Mucosa of rectum (tissue), 2 donors: ENCODE results near the gene IMMP2L.

ENCODE experiments used
- H3K27ac ChIP-seq, 2 donors: one replicate each; pipeline ENCODE4 v1.7.0; 2013; ENCODE audit warnings: inconsistent platforms in 2 of 2, low read depth in 2 of 2, low read length in 2 of 2
- H3K27me3 ChIP-seq, 2 donors: one replicate each; pipeline ENCODE4 v1.7.0; 2013; ENCODE audit warnings: low read length in 2 of 2; ENCODE audit not compliant: control insufficient read depth in 2 of 2, insufficient read depth in 2 of 2
- H3K36me3 ChIP-seq, 2 donors: one replicate each; pipeline ENCODE4 v1.7.0; 2013; ENCODE audit warnings: low read length in 2 of 2; ENCODE audit not compliant: control insufficient read depth in 2 of 2, insufficient read depth in 2 of 2
- H3K4me1 ChIP-seq, 2 donors: one replicate each; pipeline ENCODE4 v1.7.0; 2013; ENCODE audit warnings: low read length in 2 of 2, mild to moderate bottlenecking in 1 of 2; ENCODE audit not compliant: control insufficient read depth in 2 of 2, insufficient read depth in 2 of 2
- H3K4me3 ChIP-seq, 2 donors: one replicate each; pipeline ENCODE4 v1.7.0; 2013; ENCODE audit warnings: low read length in 2 of 2
- H3K9ac ChIP-seq, 2 donors: one replicate each; pipeline ENCODE4 v1.7.0; 2013; ENCODE audit warnings: low read length in 2 of 2, low read depth in 1 of 2, mild to moderate bottlenecking in 1 of 2
- H3K9me3 ChIP-seq, 2 donors: one replicate each; pipeline ENCODE4 v1.7.0; 2013; ENCODE audit warnings: low read length in 2 of 2; ENCODE audit not compliant: control insufficient read depth in 2 of 2
- donor health status: healthy.
- donor health status: Normal muscosa, but diverticular disease.

Gene IMMP2L

GRCh38 chr7:111358915-111359314 lies 203.4 kb downstream of the IMMP2L start:
- H3K27me3 ChIP-seq, result no peaks in the 10 kb centered on the region
- no peaks in the 10 kb centered on the region for H3K36me3 ChIP-seq
- H3K9ac ChIP-seq, result no peak overlapping the region
- no peaks in the 10 kb centered on the region for H3K9me3 ChIP-seq
- H3K4me3 ChIP-seq, result no peak overlapping the region
- H3K27ac ChIP-seq, result no peak overlapping the region
- no peaks in the 10 kb centered on the region for H3K4me1 ChIP-seq

DNA sequence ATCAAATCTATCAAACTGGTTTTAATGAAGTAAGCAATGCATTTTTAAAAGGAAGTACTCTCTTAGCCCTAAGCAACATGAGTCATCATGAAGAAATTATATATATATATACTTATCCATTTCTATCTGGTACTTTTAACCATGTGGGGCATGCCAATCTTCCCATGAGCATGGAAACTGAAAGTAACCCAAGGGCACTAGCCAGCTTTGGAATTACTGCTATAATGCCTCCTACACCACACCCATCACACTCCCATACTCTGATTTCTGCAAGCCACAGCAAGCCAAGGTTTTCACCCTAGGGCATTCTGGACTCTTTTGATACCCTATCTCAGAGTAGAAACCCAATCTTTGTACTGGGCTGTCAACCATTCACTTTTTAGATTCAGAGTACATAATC lies 204.6 kb downstream of the IMMP2L start:
- no peaks in the 10 kb centered on the region for H3K4me1 ChIP-seq
- H3K9ac ChIP-seq, result no peak overlapping the region
- no peaks in the 10 kb centered on the region for H3K9me3 ChIP-seq
- no peaks in the 10 kb centered on the region for H3K36me3 ChIP-seq
- H3K27me3 ChIP-seq, result no peaks in the 10 kb centered on the region
- H3K27ac ChIP-seq, result no peak overlapping the region
- H3K4me3 ChIP-seq, result no peak overlapping the region

- Histone ChIP-seq H3K4me3 (no peak overlapping the region), H3K9ac (no peak overlapping the region), H3K27me3 (no peaks in the 10 kb centered on the region), H3K9me3 (no peaks in the 10 kb centered on the region), H3K27ac (no peak overlapping the region), H3K4me1 (no peaks in the 10 kb centered on the region), H3K36me3 (no peaks in the 10 kb centered on the region)
Observed at GRCh38 chr7:111356941-111357340, 205.4 kb downstream of the IMMP2L start.

- H3K4me3 ChIP-seq, result no peak overlapping the region
- H3K9me3 ChIP-seq, result no peaks in the 10 kb centered on the region
- no peaks in the 10 kb centered on the region for H3K27me3 ChIP-seq
- H3K36me3 ChIP-seq, result no peaks in the 10 kb centered on the region
- H3K27ac ChIP-seq, result no peak overlapping the region
- no peak overlapping the region for H3K9ac ChIP-seq
- H3K4me1 ChIP-seq, result no peaks in the 10 kb centered on the region
Observed at GRCh38 chr7:111352319-111352718, 210.0 kb downstream of the IMMP2L start.

- Histone ChIP-seq H3K36me3 (no peaks in the 10 kb centered on the region), H3K9ac (no peak overlapping the region), H3K4me1 (no peaks in the 10 kb centered on the region), H3K27ac (no peak overlapping the region), H3K9me3 (peaks cover 0 to 10% of the 10 kb centered on the region in 2 donors), H3K4me3 (no peak overlapping the region), H3K27me3 (no peaks in the 10 kb centered on the region)
Observed at GRCh38 chr7:111346219-111346618, 216.1 kb downstream of the IMMP2L start.

GRCh38 chr7:111343017-111343416 lies 219.3 kb downstream of the IMMP2L start:
- no peaks in the 10 kb centered on the region for H3K36me3 ChIP-seq
- peaks cover 0 to 10% of the 10 kb centered on the region in 2 donors for H3K9me3 ChIP-seq
- no peaks in the 10 kb centered on the region for H3K27me3 ChIP-seq
- H3K4me1 ChIP-seq, result no peaks in the 10 kb centered on the region
- no peak overlapping the region for H3K9ac ChIP-seq
- no peak overlapping the region for H3K27ac ChIP-seq
- H3K4me3 ChIP-seq, result no peak overlapping the region

GRCh38 chr7:111339006-111339405 lies 223.3 kb downstream of the IMMP2L start:
- Histone ChIP-seq H3K9me3 (peaks cover 0 to 10% of the 10 kb centered on the region in 2 donors), H3K27me3 (no peaks in the 10 kb centered on the region), H3K4me1 (no peaks in the 10 kb centered on the region), H3K4me3 (no peak overlapping the region), H3K9ac (no peak overlapping the region), H3K27ac (no peak overlapping the region), H3K36me3 (no peaks in the 10 kb centered on the region)

DNA sequence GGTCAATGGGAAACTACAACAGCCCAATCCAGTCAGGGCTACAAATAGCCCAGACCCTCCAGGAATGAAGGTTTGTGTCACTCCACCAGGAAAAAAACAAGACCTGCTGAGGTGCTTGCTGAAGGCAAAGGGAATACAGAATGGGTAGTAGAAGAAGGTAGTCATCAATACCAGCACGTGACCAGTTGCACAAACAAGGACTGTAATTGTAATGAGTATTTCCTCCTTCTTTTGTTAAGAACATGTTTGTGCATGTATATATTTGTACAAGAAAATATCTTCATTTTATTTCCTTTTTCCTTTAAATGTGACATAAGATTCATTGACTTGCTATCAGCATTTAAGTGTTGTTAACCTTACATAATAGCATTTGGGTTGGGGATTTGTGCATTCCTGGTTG lies 229.3 kb downstream of the IMMP2L start:
- Histone ChIP-seq H3K9me3 (no peaks in the 10 kb centered on the region), H3K4me1 (no peaks in the 10 kb centered on the region), H3K9ac (no peak overlapping the region), H3K27me3 (no peaks in the 10 kb centered on the region), H3K27ac (no peak overlapping the region), H3K36me3 (no peaks in the 10 kb centered on the region), H3K4me3 (no peak overlapping the region)

- Histone ChIP-seq H3K9ac (no peak overlapping the region), H3K4me3 (no peak overlapping the region), H3K9me3 (no peaks in the 10 kb centered on the region), H3K4me1 (no peaks in the 10 kb centered on the region), H3K27me3 (no peaks in the 10 kb centered on the region), H3K27ac (no peak overlapping the region), H3K36me3 (no peaks in the 10 kb centered on the region)
Observed at GRCh38 chr7:111330235-111330523, 232.1 kb downstream of the IMMP2L start.

- H3K9me3 ChIP-seq, result no peaks in the 10 kb centered on the region
- no peaks in the 10 kb centered on the region for H3K27me3 ChIP-seq
- no peak overlapping the region for H3K9ac ChIP-seq
- no peaks in the 10 kb centered on the region for H3K4me1 ChIP-seq
- no peaks in the 10 kb centered on the region for H3K36me3 ChIP-seq
- no peak overlapping the region for H3K4me3 ChIP-seq
- no peak overlapping the region for H3K27ac ChIP-seq
Observed at GRCh38 chr7:111329367-111330234, 232.7 kb downstream of the IMMP2L start.
